ENCODE data around the gene BAHD1. TPM values are rescaled to one million over a fixed set of nuclear protein-coding genes. Genes with fewer than 3 reads are reported as not detected.

Gene BAHD1
- total RNA-seq, 1 donor from 2014 or later, result 28.4 TPM

DNA sequence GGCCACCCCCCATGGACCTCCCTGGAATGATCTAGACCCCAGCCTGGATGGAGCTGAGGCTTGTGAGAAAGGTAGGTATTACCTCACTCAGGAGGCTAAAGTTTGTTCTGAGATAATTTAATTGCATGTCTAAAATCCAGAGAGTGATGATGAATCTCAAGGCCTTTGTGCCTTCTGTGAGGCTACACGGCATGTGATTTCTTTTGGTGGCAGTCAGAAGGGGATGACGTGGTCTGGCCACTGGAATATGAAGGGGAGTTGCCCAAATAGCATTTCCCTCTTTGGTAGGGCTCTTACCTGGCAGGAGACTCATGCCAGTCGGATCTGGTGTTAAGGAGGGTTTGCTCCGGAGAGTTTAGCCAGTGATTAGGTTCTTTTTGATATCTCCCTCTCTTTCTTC lies 2.5 kb downstream of the BAHD1 start:
- Mint-ChIP-seq H3K27me3 (peaks cover 9% of the 10 kb centered on the region), H3K4me1 (peaks cover 41% of the 10 kb centered on the region)
- CTCF ChIA-PET, result no interaction called here

DNA sequence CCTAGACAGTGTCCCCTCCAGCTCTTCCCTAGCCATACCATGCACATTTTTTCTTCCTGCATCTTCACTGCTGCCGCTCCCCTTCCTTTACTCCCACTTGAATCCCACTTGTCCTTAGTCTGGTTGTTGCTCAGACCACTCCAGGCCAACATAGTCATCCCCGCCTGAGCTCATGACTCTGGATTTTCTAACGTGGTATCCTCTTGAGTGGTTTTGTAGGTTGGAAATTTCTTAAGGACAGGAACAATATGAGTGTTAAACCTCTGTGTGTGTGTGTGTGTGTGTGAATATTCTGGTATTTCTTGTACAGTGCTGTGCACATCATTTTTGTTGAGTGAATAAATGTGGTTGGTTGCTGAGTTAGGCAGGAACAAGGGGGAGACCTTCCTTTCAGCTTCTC lies 3.1 kb downstream of the BAHD1 start:
- H3K4me1 Mint-ChIP-seq, result peaks cover 36% of the 10 kb centered on the region

More for the DNA sequence above, 2.5 kb downstream of the BAHD1 start:
- no peaks in the 10 kb centered on the region for H3K9me3 Mint-ChIP-seq
- TF ChIP-seq, protein P1, sequence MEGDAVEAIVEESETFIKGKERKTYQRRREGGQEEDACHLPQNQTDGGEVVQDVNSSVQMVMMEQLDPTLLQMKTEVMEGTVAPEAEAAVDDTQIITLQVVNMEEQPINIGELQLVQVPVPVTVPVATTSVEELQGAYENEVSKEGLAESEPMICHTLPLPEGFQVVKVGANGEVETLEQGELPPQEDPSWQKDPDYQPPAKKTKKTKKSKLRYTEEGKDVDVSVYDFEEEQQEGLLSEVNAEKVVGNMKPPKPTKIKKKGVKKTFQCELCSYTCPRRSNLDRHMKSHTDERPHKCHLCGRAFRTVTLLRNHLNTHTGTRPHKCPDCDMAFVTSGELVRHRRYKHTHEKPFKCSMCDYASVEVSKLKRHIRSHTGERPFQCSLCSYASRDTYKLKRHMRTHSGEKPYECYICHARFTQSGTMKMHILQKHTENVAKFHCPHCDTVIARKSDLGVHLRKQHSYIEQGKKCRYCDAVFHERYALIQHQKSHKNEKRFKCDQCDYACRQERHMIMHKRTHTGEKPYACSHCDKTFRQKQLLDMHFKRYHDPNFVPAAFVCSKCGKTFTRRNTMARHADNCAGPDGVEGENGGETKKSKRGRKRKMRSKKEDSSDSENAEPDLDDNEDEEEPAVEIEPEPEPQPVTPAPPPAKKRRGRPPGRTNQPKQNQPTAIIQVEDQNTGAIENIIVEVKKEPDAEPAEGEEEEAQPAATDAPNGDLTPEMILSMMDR (IDR thresholded peaks at IDR 0.05), result no peak
- no peak for ATAC-seq (ENCODE audit: low read depth)
- peaks cover 6% of the 10 kb centered on the region for H3K36me3 Mint-ChIP-seq (ENCODE audit: low read depth)
- H3K4me3 Mint-ChIP-seq, result peak overlapping the region; percentile 86
- intact Hi-C loops (cut with micrococcal nuclease), result loop anchor here (5.0 kb wide), 4 partner anchors 124 to 406 kb away; partner anchors contain the start of genes C15orf62, CCDC32, RPUSD2 and SRP14
- H3K27ac Mint-ChIP-seq, result no peak overlapping the region
- POLR2A ChIA-PET, result interaction anchor here (0.8 to 1.2 kb wide), 2 partner anchors 26 to 27 kb away, joined by 3 read pairs; no protein-coding TSS in a partner anchor
- DNase-seq, result no peak

DNA sequence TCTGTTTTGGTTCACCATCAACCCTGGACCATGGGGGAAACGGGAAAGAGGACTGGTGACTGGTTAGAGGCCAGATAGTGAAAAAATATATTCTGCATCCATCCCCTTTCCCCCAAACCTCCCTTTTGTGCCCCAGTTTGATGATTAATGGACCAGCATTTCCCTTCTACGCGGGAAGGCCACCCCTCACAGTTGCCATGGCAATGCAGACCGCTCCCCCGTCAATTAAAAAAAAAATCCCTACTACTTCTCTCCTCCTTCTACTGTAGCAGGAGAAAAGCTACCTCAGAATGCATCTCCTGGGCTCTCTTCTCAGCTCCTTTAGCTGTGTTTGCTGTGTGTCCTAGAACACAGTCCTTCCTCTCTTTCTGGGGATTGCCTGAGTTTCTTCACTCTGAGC lies 4.0 kb downstream of the BAHD1 start:
- POLR2A ChIA-PET, result interaction anchor here (0.6 to 0.7 kb wide), 2 partner anchors 30 to 284 kb away, joined by 5 to 12 read pairs; no protein-coding TSS in a partner anchor
- H3K27me3 Mint-ChIP-seq, result no peaks in the 10 kb centered on the region
- TF ChIP-seq, protein P1 (IDR thresholded peaks at IDR 0.05), result no peak
- no peak overlapping the region for H3K4me3 Mint-ChIP-seq
- peaks cover 8% of the 10 kb centered on the region for H3K36me3 Mint-ChIP-seq (ENCODE audit: low read depth)
- H3K9me3 Mint-ChIP-seq, result no peaks in the 10 kb centered on the region
- ATAC-seq (ENCODE audit: low read depth) (no peak), DNase-seq (no peak)
- CTCF ChIA-PET, result no interaction called here
- H3K27ac Mint-ChIP-seq, result no peak overlapping the region
- peaks cover 34% of the 10 kb centered on the region for H3K4me1 Mint-ChIP-seq
- intact Hi-C loops (cut with micrococcal nuclease), result loop anchor here (5.0 kb wide), 4 partner anchors 123 to 407 kb away; partner anchors contain the start of genes C15orf62, CCDC32, RPUSD2 and SRP14

More for the DNA sequence above, 3.1 kb downstream of the BAHD1 start:
- Mint-ChIP-seq H3K9me3 (no peaks in the 10 kb centered on the region), H3K4me3 (peak overlapping the region; percentile 86), H3K27ac (no peak overlapping the region), H3K27me3 (peaks cover 3% of the 10 kb centered on the region), H3K36me3 (ENCODE audit: low read depth) (peaks cover 6% of the 10 kb centered on the region)
- POLR2A ChIA-PET, result interaction anchor here (0.8 kb wide), 1 partner anchor 27 kb away, joined by 3 read pairs; no protein-coding TSS in a partner anchor
- no peak for DNase-seq
- CTCF ChIA-PET, result no interaction called here
- intact Hi-C loops (cut with micrococcal nuclease), result loop anchor here (5.0 kb wide), 4 partner anchors 123 to 407 kb away; partner anchors contain the start of genes C15orf62, CCDC32, RPUSD2 and SRP14
- TF ChIP-seq, protein P1 (IDR thresholded peaks at IDR 0.05), result no peak
- ATAC-seq (ENCODE audit: low read depth), result no peak

DNA sequence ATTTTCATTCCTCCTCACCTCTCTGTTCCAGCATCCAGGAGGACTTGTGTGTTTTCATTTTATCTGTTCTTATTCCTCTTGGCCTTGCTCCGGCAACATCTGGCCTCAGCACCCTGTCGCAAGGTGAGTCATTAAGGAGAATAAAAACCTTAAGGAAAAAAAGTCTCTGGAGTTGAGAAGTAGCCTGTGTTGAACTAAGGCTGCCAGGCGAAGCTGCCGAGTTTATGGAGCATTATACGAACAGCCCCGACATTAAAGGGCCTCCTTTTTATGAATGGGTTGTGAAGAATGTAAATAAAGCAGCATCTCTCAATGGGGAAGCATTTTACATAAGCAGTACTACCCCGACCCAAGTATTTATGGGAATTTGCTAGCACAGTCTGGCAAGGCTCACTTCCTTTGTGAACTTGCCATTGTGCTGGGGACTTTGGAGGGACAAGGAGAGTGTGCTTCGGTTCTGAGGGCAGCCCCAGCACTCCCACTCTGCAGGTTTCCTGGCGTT lies 4.7 kb downstream of the BAHD1 start:
- ChIA-PET POLR2A (no interaction called here), CTCF (no interaction called here)
- peaks cover 31% of the 10 kb centered on the region for H3K4me1 Mint-ChIP-seq
- H3K9me3 Mint-ChIP-seq, result no peaks in the 10 kb centered on the region
- ATAC-seq (ENCODE audit: low read depth), result no peak
- H3K27me3 Mint-ChIP-seq, result no peaks in the 10 kb centered on the region
- intact Hi-C loops (cut with micrococcal nuclease), result no loop called here
- TF ChIP-seq, protein P1 (IDR thresholded peaks at IDR 0.05), result no peak
- H3K4me3 Mint-ChIP-seq, result no peak overlapping the region
- no peak for DNase-seq
- no peak overlapping the region for H3K27ac Mint-ChIP-seq
- peaks cover 6% of the 10 kb centered on the region for H3K36me3 Mint-ChIP-seq (ENCODE audit: low read depth)

DNA sequence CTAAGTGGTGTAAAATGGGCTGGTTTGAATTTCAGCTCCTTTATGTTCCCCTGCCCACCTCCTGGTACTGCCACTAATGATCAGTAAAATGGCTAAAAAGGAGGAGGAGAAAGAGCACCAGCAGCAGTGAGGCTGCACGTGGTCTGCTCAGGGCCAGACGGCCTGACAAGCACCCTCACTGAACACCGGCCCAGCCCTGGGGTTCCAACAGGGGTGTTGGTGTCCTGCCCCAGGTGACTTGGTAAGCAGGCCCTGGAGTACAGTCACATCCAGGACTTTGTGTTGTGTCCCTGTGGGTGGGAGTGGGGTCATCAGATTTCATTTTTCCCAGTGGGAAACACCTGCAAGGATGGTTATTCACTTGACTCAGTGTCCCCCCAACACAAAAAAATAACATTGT lies 5.4 kb downstream of the BAHD1 start:
- POLR2A ChIA-PET, result no interaction called here
- DNase-seq (no peak), ATAC-seq (ENCODE audit: low read depth) (no peak)
- no peak overlapping the region for H3K27ac Mint-ChIP-seq
- peaks cover 35% of the 10 kb centered on the region for H3K4me1 Mint-ChIP-seq
- H3K27me3 Mint-ChIP-seq, result no peaks in the 10 kb centered on the region
- H3K36me3 Mint-ChIP-seq (ENCODE audit: low read depth), result peaks cover 6% of the 10 kb centered on the region
- no peak overlapping the region for H3K4me3 Mint-ChIP-seq
- H3K9me3 Mint-ChIP-seq, result no peaks in the 10 kb centered on the region
- CTCF ChIA-PET, result no interaction called here
- intact Hi-C loops (cut with micrococcal nuclease), result no loop called here
- TF ChIP-seq, protein P1 (IDR thresholded peaks at IDR 0.05), result no peak
